ENCODE data around the gene EHBP1.
A peak's percentile ranks its signal among the peaks of the same experiment; 100 is the strongest.
"Not testable (repeated sequence)": the region's sequence is repeated elsewhere in the genome, so short reads cannot be mapped to it uniquely, and the experiment has no call there.

The EHBP1 gene

DNA sequence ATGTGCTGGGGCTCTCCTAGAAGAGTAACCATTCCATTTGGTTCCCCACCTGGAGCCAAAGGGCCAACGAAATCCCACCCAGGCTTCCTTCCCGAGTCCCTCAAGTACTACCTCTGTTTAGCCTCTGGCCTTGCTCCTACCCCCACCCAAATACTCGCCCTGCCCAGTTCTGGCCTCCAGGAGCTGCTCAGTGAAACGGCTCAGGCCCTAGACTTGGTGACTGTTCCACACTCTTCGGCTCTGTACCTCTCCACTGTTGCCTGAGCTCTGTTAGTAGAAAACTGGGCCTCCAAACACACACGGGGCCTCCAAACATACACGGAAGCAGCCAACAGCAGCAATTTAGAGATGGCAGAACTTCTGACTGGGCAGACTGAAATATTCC lies 349.3 kb downstream of the EHBP1 start:
- no peak for DNase-seq

- no peak for DNase-seq
These were observed 350.0 kb downstream of the EHBP1 start for GRCh38 chr2:63055226-63056106.

GRCh38 chr2:63056107-63057050 lies 350.9 kb downstream of the EHBP1 start:
- peak; percentile 48 for DNase-seq

DNA sequence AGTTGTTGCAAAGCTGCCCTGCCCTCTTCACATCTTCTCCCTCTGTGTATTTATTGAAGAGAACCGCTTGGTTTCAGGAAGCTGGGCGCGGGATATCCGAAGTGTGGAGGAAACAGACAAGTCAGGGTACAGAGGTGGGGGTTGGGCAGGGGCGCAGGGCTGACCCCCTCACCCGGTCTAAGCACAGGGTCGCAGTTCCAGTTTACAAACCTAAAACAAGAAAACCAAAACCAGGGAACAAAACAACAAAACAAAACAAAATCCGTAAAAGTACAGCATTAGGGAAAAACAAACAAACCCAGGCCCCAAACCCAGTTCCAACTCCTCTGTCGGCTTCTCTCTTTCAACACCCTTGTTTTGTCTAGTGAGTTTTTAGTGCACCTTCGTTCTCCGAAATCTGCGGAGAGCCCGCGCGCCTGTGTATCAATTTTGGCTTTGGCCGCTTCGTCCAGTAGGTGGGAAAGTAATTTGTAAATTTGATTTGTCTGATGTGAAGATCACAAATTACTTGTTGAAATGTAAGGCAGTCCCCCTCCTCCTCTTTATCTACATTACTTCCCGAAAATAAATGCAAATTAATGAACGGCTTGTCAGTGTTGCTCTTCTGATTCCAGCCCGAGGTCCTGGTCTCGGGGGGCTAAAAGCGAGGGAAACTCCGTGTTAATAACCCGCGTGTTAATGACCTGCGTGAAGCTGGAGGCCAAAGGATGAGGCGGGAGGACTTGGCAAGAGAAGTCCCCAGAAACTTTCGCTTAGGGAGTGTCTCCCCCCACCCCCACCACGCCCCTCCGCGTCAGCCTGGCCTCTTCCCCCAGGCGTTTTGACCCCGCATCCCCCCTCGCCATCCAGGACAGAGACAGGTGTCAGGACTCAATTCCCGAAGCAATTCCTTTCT lies 352.0 kb downstream of the EHBP1 start:
- DNase-seq: no peak

DNA sequence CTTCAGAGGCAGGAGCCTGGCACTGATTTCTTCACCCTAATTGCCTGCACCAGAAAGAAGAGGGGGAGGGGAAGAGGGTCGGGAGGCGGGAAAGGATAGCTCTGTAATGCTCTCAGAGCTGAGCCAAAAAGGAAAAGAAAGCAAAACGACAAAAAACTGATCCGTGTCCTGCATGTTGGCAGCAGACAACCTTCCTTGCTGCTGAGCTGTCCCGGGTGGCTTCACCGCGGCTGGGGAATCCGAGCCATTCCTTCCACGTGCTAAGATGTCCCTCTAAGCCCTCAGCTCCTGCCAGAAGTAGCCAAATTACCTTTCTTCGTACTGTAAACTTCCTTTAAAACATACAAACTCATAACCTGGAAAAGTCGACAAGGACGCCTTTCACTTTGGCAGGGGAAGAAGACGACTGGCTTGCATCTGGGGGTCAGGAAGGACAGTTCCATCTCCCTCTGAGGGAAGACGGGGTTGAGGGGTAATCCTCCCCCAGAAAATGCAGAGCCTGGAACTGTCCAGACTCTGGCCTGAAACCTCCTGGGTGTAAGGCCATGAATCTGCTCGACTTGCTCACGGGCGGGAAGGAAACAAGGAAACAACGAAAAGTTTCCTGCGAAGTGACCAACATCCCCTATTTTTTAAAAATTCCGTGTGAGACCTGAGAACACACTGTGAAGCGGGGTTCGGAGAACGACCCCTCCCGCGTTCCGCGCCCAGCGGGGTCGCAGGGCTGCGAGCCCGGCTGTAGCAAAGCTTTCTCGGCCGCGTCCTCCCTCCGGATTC lies 352.8 kb downstream of the EHBP1 start:
- DNase-seq: no peak

DNA sequence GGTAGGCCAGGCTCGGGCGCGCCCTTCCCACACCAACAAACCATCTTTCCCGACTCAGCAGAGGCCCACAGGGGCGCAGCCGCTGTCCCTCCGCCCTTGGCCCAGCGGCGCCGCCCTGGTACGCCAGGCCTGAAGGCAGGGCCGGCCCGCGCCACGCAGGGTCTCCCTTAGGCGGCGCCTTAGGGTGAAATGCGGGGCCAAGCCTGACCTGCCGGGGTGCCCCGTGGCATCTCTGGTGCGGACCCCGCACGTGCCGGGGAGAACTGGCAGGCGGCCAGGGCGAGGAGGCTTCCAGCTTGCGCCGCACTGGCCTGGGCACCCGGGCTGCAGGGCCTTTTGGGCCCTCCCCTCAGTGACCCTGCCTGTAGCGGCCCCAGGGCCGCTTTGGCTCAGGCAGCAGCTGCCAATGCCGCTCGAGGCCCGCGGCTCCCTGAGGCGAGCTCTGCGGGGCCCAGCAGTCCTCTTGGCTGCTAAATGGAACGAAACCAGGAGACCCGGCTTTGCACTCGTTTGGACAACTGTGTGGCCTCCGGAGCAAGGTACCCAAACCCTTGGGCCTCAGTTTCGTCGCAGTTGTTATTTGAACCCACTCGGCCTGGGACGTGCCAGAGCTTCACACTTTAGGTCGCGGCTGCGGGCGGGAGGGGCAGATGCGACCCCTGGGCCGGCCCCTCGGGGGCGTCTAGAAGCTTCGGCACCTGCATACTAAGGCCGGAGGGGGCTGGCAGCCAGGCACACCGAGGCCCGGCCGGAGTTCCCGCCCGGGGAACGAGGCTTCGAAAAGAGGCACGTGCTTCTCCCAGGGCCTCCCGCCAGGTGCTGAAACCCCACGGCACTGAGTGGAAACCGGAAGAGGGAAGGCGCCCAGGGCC lies 353.6 kb downstream of the EHBP1 start:
- DNase-seq: no peak

- DNase-seq: peak; percentile 69
These were observed 354.4 kb downstream of the EHBP1 start for GRCh38 chr2:63059793-63060471.

- DNase-seq: no peak
These were observed 355.0 kb downstream of the EHBP1 start for GRCh38 chr2:63060472-63060991.

- DNase-seq: no peak
These were observed 358.7 kb downstream of the EHBP1 start for GRCh38 chr2:63064197-63064596.

DNA sequence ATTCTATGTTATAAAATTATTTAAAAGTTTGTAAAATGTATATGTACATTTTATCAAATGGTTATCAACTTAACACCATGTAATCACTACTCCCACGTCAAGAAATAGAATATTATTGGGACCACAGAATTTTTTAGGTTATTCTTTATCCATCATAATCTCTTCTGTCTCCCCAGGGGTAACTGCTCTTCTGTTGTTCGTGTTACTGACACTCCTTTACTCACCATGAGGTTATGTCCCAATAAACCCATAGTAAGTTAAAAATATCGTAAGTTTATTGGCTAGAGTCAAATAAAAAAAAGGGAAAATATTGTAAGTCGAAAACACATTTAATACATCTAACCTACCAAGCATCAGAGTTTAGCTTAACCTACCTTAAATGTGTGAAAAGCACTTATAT lies 359.1 kb downstream of the EHBP1 start:
- DNase-seq: no peak

GRCh38 chr2:63066265-63066664 lies 360.8 kb downstream of the EHBP1 start:
- DNase-seq: no peak

GRCh38 chr2:63066838-63067237 lies 361.3 kb downstream of the EHBP1 start:
- no peak for DNase-seq

DNA sequence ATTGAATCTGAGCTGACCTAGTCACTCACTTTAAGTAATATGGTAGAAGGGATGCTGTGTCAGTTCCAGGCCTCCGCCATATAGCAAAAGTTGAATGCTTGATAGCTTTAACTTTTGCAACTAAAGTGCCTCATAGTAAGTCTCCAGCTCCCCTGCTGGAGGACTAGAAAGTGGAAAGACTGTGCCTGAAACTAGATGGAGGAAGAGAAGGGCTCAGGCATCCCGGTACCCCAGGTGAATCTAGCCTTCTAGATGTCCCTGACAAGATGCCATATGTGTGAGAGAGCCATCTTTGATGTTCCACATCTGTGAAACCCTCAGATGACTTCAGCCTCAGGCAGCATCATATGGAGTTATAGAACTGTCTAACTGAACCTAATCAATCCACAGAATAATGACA lies 366.2 kb downstream of the EHBP1 start:
- DNase-seq: no peak

GRCh38 chr2:63073994-63074393 lies 368.5 kb downstream of the EHBP1 start:
- DNase-seq: no peak

- not testable (repeated sequence) for DNase-seq
These were observed 368.9 kb downstream of the EHBP1 start for GRCh38 chr2:63074399-63074798.

- DNase-seq: peak; percentile 38
These were observed 373.5 kb downstream of the EHBP1 start for GRCh38 chr2:63078852-63079606.

DNA sequence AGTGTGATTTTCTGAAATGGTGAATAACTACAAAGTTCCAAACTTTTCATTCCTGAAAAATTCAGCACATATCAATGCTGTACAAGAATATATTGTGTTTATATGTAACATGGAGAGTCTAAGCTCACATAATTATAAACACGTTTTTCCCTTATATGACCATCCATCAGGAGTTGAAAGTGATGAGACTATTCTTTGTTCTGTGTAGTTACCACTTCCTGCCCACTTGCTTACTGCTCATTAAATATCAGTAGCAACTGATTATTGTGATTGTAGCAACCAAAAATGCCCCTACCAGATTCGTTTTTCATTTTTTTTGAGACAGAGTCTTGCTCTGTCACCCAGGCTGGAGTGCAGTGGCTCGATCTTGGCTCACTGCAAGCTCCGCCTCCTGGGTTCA lies 375.9 kb downstream of the EHBP1 start:
- no peak for DNase-seq

- DNase-seq: no peak
These were observed 381.2 kb downstream of the EHBP1 start for GRCh38 chr2:63086687-63087086.

DNA sequence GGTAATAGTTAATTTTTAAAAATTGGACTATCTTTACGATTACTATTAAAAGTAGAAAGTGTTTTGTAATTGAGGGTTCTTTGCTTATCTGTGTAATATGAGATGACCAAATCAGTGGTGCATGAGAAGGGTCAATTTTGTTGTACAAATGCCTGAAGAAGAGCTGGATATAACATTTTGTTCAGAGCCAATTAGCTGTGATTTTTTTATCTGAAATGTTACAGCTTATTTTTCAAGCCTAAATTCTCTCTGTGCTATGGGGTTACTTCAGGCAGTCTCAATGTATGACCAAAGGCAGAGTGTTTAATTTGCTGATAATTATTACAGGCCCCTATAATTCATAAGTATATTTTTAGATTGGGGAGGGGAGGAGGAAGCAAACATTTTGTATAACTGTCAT lies 386.9 kb downstream of the EHBP1 start:
- DNase-seq: no peak

Measured in MV-4-11 (cell line).